Astrocyte (in vitro differentiated cells and primary cell): ENCODE measurements around the gene ATP8A1.

ENCODE experiments used
- EZH2 ChIP-seq: IDR thresholded peaks from 2 replicates; pipeline ENCODE4 v1.6.1; 2012; ENCODE audit warnings: mild to moderate bottlenecking, low read length, inconsistent platforms; ENCODE audit not compliant: insufficient read depth
- TF ChIP-seq, protein P1 (sequence below): IDR thresholded peaks from 2 replicates; pipeline ENCODE4 v1.5.1; 2011; ENCODE audit warnings: low read depth, mild to moderate bottlenecking, inconsistent platforms, low read length, moderate library complexity; ENCODE audit not compliant: insufficient read depth

DNA sequence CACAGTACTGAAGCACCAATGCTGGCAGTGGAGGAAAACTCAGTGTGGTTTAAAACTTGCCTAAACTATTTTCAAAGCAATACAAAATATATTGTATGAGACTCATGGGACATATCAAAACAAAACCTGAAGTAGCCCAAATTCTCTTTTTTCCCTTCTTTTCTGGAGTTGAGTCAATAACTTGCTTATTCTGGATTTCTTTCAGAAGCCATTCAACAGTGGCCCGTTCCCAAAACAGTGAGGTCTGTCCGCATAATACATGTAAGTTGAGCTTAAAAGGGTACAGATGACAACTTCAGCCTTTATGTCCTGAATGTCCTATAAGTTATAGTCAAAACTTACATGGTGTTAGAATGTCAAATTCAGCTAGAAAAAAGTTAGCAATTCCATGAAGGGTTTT is 158.9 kb downstream of the ATP8A1 start:
- TF ChIP-seq, protein P1, sequence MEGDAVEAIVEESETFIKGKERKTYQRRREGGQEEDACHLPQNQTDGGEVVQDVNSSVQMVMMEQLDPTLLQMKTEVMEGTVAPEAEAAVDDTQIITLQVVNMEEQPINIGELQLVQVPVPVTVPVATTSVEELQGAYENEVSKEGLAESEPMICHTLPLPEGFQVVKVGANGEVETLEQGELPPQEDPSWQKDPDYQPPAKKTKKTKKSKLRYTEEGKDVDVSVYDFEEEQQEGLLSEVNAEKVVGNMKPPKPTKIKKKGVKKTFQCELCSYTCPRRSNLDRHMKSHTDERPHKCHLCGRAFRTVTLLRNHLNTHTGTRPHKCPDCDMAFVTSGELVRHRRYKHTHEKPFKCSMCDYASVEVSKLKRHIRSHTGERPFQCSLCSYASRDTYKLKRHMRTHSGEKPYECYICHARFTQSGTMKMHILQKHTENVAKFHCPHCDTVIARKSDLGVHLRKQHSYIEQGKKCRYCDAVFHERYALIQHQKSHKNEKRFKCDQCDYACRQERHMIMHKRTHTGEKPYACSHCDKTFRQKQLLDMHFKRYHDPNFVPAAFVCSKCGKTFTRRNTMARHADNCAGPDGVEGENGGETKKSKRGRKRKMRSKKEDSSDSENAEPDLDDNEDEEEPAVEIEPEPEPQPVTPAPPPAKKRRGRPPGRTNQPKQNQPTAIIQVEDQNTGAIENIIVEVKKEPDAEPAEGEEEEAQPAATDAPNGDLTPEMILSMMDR = no peak
- TF ChIP-seq EZH2 = no peak
